ENCODE data around the gene CFAP46. TPM values are rescaled to one million over a fixed set of nuclear protein-coding genes. Genes with fewer than 3 reads are reported as not detected.

Gene CFAP46
- total and polyA plus RNA-seq, 2 experiments from 2014 or later: 3.1 to 5.4 TPM

GRCh38 chr10:132774902-132775863, 167.2 kb downstream of the CFAP46 start:
- no peak overlapping the region for H3K4me3 Mint-ChIP-seq
- no peak overlapping the region for H3K4me2 ChIP-seq
- H3K27ac Mint-ChIP-seq: no peak overlapping the region

More at GRCh38 chr10:132774902-132775863, 167.2 kb downstream of the CFAP46 start:
- H3K9me2 ChIP-seq (ENCODE audit: insufficient read depth): no peaks in the 10 kb centered on the region
- no peak overlapping the region for H2AFZ ChIP-seq
- H3K36me3 ChIP-seq (ENCODE audit: insufficient read depth): no peaks in the 10 kb centered on the region
- no peaks in the 10 kb centered on the region for H3K4me1 ChIP-seq (ENCODE audit: insufficient read depth)
- no peaks in the 10 kb centered on the region for H4K20me1 ChIP-seq (replicated peaks; ENCODE audit: insufficient read depth)
- Mint-ChIP-seq H3K27me3 (ENCODE audit: insufficient read depth, low read depth, poor library complexity) (peaks cover 11% of the 10 kb centered on the region), H3K9me3 (no peaks in the 10 kb centered on the region; the same call in 1 of the 3 replicates), H3K36me3 (ENCODE audit: low read depth) (peaks cover 4% of the 10 kb centered on the region), H3K4me1 (peaks cover 5% of the 10 kb centered on the region; the same call in 2 of the 3 replicates)
- H3F3A ChIP-seq (replicated peaks; ENCODE audit: low read depth): no peaks in the 10 kb centered on the region
- DNase-seq (ENCODE audit: low spot score) (peak; percentile 30), ATAC-seq (peak; percentile 35)
- no peak overlapping the region for H3K4me3 ChIP-seq
- TF ChIP-seq NANOG (IDR thresholded peaks at IDR 0.05; ENCODE audit: borderline replicate concordance): no peak
- no peak for TF ChIP-seq ZNF331 (CRISPR knock-in tag; IDR thresholded peaks at IDR 0.05; ENCODE audit: low read depth)
- TF ChIP-seq REST (IDR thresholded peaks at IDR 0.05; ENCODE audit: unreplicated experiment): no peak
- no peak for TF ChIP-seq STAT1 (IDR thresholded peaks at IDR 0.05; ENCODE audit: unreplicated experiment)
- no peak for TF ChIP-seq ETS1 (IDR thresholded peaks at IDR 0.05)
- no peak for TF ChIP-seq POLR2AphosphoS5 (IDR thresholded peaks at IDR 0.05; ENCODE audit: low read depth)
- TF ChIP-seq EZH2 (IDR thresholded peaks at IDR 0.05; ENCODE audit: low read depth, unreplicated experiment): no peak
- TF ChIP-seq EZH2phosphoT487 (IDR thresholded peaks at IDR 0.05; ENCODE audit: unreplicated experiment): no peak
- TF ChIP-seq CREB1 (CRISPR knock-in tag; IDR thresholded peaks at IDR 0.05; ENCODE audit: low read depth): no peak
- TF ChIP-seq JUNB (IDR thresholded peaks at IDR 0.05; ENCODE audit: unreplicated experiment): no peak
- no peak overlapping the region for H3K27ac ChIP-seq (ENCODE audit: low read depth)
- H3K27me3 ChIP-seq (ENCODE audit: insufficient read depth): no peaks in the 10 kb centered on the region
- H3K79me2 ChIP-seq (replicated peaks; ENCODE audit: insufficient read depth): no peaks in the 10 kb centered on the region
